HCT116 (cell line): Measurements from ENCODE around the gene FRMD4A. TPM values are rescaled to one million over a fixed set of nuclear protein-coding genes. Genes with fewer than 3 reads are reported as not detected.

Experiments used
- ATAC-seq: fragments of 200-7000 bp; cut with Tn5 transposase; 2 replicates; pipeline ENCODE4 v1.9.1; 2020; ENCODE audit warnings: mild to moderate bottlenecking, moderate library complexity
- BruUV-seq: library from RNA; stranded (reverse); fragments of 400-500 nt; replicated peaks from 2 replicates; lab custom pipeline; 2021; lab: Mats Ljungman, UMichigan
- CTCF ChIA-PET: fragments of 300-600 bp; sonication (Branson Sonifier 250); formaldehyde crosslinking; loops from one replicate; lab custom pipeline; 2021; ENCODE audit warnings: antibody characterized with exemption; lab: Charles Lee
- POLR2A ChIA-PET: fragments of 300-600, 350-600 bp; sonication (Branson Sonifier 250); formaldehyde crosslinking; loops from one replicate; lab custom pipeline; 2021; ENCODE audit warnings: antibody characterized with exemption; lab: Charles Lee
- RAD21 ChIA-PET, 2 experiments: fragments of 300-600 bp; sonication (Branson Sonifier 250); formaldehyde crosslinking; loops; one replicate each; lab custom pipeline; 2023; ENCODE audit warnings: low total read pairs in 2 of 2; ENCODE audit not compliant: uncharacterized antibody in 2 of 2, unreplicated experiment in 2 of 2, low non-redundant PET in 1 of 2; lab: Charles Lee
- DNase-seq: peaks from one replicate; pipeline ENCODE4 v3.0.0-alpha.2; 2010; ENCODE audit warnings: low read depth, low spot score
- H2AFZ ChIP-seq: fragments of 200-600 bp; shearing (Covaris generic), sonication (generic); 2 replicates; pipeline ENCODE4 v1.6.1; 2017; ENCODE audit warnings: low read depth, mixed run types, mixed read lengths, antibody characterized with exemption, low read length; ENCODE audit not compliant: poor library complexity, severe bottlenecking
- H3K27ac ChIP-seq: 2 replicates; pipeline ENCODE4 v1.5.1; 2012; ENCODE audit warnings: low read depth, low read length
- H3K27me3 ChIP-seq: fragments of 200-600 bp; sonication (generic); 2 replicates; pipeline ENCODE4 v1.6.1; 2016; ENCODE audit warnings: mixed run types, low read length, mixed read lengths; ENCODE audit not compliant: insufficient read depth
- H3K36me3 ChIP-seq, 2 experiments: fragments of 200-500 bp in 1 of 2; fragments of 200-600 bp in 1 of 2; sonication (Bioruptor generic) in 1 of 2; sonication (generic) in 1 of 2; 2 replicates each; pipeline versions ENCODE4 v1.5.1 to v1.6.1; 2014 to 2016; ENCODE audit warnings: low read length in 2 of 2, inconsistent platforms in 1 of 2, mixed read lengths in 1 of 2, mixed run types in 1 of 2; ENCODE audit not compliant: insufficient read depth in 2 of 2, control insufficient read depth in 1 of 2
- H3K4me1 ChIP-seq, 2 experiments: fragments of 200-600 bp in 1 of 2; sonication (generic) in 1 of 2; 2 replicates each; pipeline versions ENCODE4 v1.5.1 to v1.6.1; 2012 to 2017; ENCODE audit warnings: low read length in 2 of 2, inconsistent platforms in 1 of 2, mild to moderate bottlenecking in 1 of 2, mixed read lengths in 1 of 2, mixed run types in 1 of 2, moderate library complexity in 1 of 2; ENCODE audit not compliant: insufficient read depth in 2 of 2, control insufficient read depth in 1 of 2
- H3K4me2 ChIP-seq: fragments of 200-600 bp; sonication (generic); 2 replicates; pipeline ENCODE4 v1.6.1; 2017; ENCODE audit warnings: mixed run types, low read length, mixed read lengths
- H3K4me3 ChIP-seq, 2 experiments: fragments of 200-600 bp in 1 of 2; sonication (generic) in 1 of 2; replicated peaks in 1 of 2; 2 replicates each; pipeline ENCODE4 v1.5.1; 2011 to 2016; ENCODE audit warnings: low read length in 2 of 2, control low read depth in 1 of 2, low read depth in 1 of 2, mild to moderate bottlenecking in 1 of 2, mixed read lengths in 1 of 2, mixed run types in 1 of 2
- H3K79me2 ChIP-seq: fragments of 200-600 bp; sonication (generic); 2 replicates; pipeline ENCODE4 v1.6.1; 2017; ENCODE audit warnings: mild to moderate bottlenecking, mixed run types, low read length, moderate library complexity, mixed read lengths; ENCODE audit not compliant: insufficient read depth
- H3K9ac ChIP-seq: fragments of 200-600 bp; sonication (generic); 2 replicates; pipeline ENCODE4 v1.6.1; 2016; ENCODE audit warnings: low read length, mixed read lengths
- H3K9me2 ChIP-seq: fragments of 200-600 bp; sonication (generic), shearing (Covaris generic); 2 replicates; pipeline ENCODE4 v1.6.1; 2017; ENCODE audit warnings: mixed run types, mild to moderate bottlenecking, moderate library complexity; ENCODE audit not compliant: insufficient read depth
- H3K9me3 ChIP-seq, 2 experiments: fragments of 200-500 bp in 1 of 2; fragments of 200-600 bp in 1 of 2; sonication (Bioruptor generic) in 1 of 2; sonication (generic) in 1 of 2; 2 replicates each; pipeline ENCODE4 v1.6.1; 2014 to 2017; ENCODE audit warnings: low read length in 2 of 2, mixed read lengths in 2 of 2, inconsistent platforms in 1 of 2, low read depth in 1 of 2, mild to moderate bottlenecking in 1 of 2, mixed run types in 1 of 2, moderate library complexity in 1 of 2; ENCODE audit not compliant: control insufficient read depth in 1 of 2, insufficient read depth in 1 of 2
- H4K20me1 ChIP-seq: fragments of 200-600 bp; sonication (generic), shearing (Covaris generic); 2 replicates; pipeline ENCODE4 v1.6.1; 2017; ENCODE audit warnings: mixed run types, mild to moderate bottlenecking, moderate library complexity; ENCODE audit not compliant: insufficient read depth
- CBX3 ChIP-seq: IDR thresholded peaks from 2 replicates; pipeline ENCODE4 v1.6.1; 2012; ENCODE audit warnings: low read depth
- CEBPB ChIP-seq: IDR thresholded peaks from 2 replicates; pipeline ENCODE4 v1.6.1; 2012; ENCODE audit warnings: low read depth
- ELF1 ChIP-seq: IDR thresholded peaks from 2 replicates; pipeline ENCODE4 v1.6.1; 2012; ENCODE audit warnings: low read depth, borderline replicate concordance
- EZH2 ChIP-seq: fragments of 200-600 bp; sonication (generic); IDR thresholded peaks from 2 replicates; pipeline ENCODE4 v1.6.1; 2017; ENCODE audit warnings: antibody characterized with exemption, mixed run types
- EZH2phosphoT487 ChIP-seq: fragments of 200-600 bp; IDR thresholded peaks from 2 replicates; pipeline ENCODE4 v1.6.1; 2018; ENCODE audit warnings: antibody characterized with exemption, borderline replicate concordance
- FOSL1 ChIP-seq: IDR thresholded peaks from 2 replicates; pipeline ENCODE4 v1.6.1; 2012; ENCODE audit warnings: low read depth
- JUND ChIP-seq: IDR thresholded peaks from 2 replicates; pipeline ENCODE4 v1.6.1; 2012
- POLR2A ChIP-seq: IDR thresholded peaks from 2 replicates; pipeline ENCODE4 v1.7.0; 2011; ENCODE audit warnings: borderline replicate concordance; ENCODE audit not compliant: insufficient read depth, insufficient read length; ENCODE audit errors: extremely low read depth
- POLR2AphosphoS5 ChIP-seq: IDR thresholded peaks from 2 replicates; pipeline ENCODE4 v1.6.1; 2011; ENCODE audit warnings: mild to moderate bottlenecking, low read depth, low read length, moderate library complexity
- SP1 ChIP-seq: IDR thresholded peaks from 2 replicates; pipeline ENCODE4 v1.6.1; 2012; ENCODE audit warnings: low read depth
- SRF ChIP-seq: IDR thresholded peaks from 2 replicates; pipeline ENCODE4 v1.6.1; 2012; ENCODE audit warnings: low read depth
- ZNF274 ChIP-seq: fragments of 200-500 bp; sonication (Bioruptor generic); IDR thresholded peaks from 2 replicates; pipeline ENCODE4 v1.6.1; 2014; ENCODE audit warnings: mild to moderate bottlenecking, low read depth, low read length, inconsistent platforms
- intact Hi-C: fragments of 100-400 bp; cut with micrococcal nuclease; formaldehyde crosslinking; loops from 2 replicates; pipeline ENCODE4 v1.10.0; 2022
- total RNA-seq: library from RNA; stranded (reverse); gene quantifications from one replicate; pipeline ENCODE4 v1.2.1, GENCODE V29; 2021; ENCODE audit not compliant: unreplicated experiment
- TF ChIP-seq, protein P1 (sequence below): IDR thresholded peaks from 2 replicates; pipeline ENCODE4 v1.6.1; 2012
- TF ChIP-seq, protein P2 (sequence below): IDR thresholded peaks from 2 replicates; pipeline ENCODE4 v1.6.1; 2012; ENCODE audit warnings: low read depth
- TF ChIP-seq, protein P3 (sequence below): IDR thresholded peaks from 2 replicates; pipeline ENCODE4 v1.6.1; 2012
- TF ChIP-seq, protein P4 (sequence below), 3 experiments: fragments of 200-600 bp in 1 of 3; sonication (generic) in 1 of 3; IDR thresholded peaks in 2 of 3; conservative IDR thresholded peaks in 1 of 3; 2 replicates each; pipeline ENCODE4 v1.5.1; 2012 to 2017; ENCODE audit warnings: low read depth in 2 of 3, low read length in 2 of 3, antibody characterized with exemption in 1 of 3, borderline replicate concordance in 1 of 3, control low read depth in 1 of 3, mild to moderate bottlenecking in 1 of 3, mixed read lengths in 1 of 3, mixed run types in 1 of 3, moderate library complexity in 1 of 3; ENCODE audit not compliant: insufficient read depth in 1 of 3

FRMD4A gene
- total RNA-seq, 1 experiment from 2014 or later: 0.20 TPM

DNA sequence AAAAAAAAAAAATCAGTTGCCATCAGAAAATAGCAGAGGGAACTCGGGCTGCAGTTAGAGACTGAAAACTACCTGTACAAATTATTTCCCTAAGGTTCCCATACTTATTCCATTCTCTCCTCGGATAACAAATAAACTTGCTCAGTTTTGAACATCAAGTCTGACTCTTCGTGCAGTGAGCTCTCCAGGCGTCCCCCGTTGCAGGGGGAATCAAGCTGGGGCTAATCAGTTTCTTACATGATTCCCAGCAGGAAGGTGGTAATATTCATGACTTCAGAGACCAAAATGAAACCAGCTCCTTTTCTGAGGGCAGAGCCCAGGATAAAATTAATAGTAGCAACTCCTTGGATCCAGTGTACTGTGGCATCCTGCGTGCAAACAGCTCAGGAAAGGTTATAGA, 135.3 kb downstream of the FRMD4A start:
- H3K36me3 ChIP-seq: no peaks in the 10 kb centered on the region
- H3K27me3 ChIP-seq: peaks cover 67% of the 10 kb centered on the region
- TF ChIP-seq CBX3 (no peak), JUND (no peak), EZH2phosphoT487 (no peak), FOSL1 (no peak), ZNF274 (no peak), CEBPB (no peak), POLR2AphosphoS5 (no peak), SP1 (no peak), EZH2 (no peak), SRF (no peak), ELF1 (no peak), POLR2A (no peak)
- TF ChIP-seq, protein P1, sequence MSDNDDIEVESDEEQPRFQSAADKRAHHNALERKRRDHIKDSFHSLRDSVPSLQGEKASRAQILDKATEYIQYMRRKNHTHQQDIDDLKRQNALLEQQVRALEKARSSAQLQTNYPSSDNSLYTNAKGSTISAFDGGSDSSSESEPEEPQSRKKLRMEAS: no peak
- TF ChIP-seq, protein P2, sequence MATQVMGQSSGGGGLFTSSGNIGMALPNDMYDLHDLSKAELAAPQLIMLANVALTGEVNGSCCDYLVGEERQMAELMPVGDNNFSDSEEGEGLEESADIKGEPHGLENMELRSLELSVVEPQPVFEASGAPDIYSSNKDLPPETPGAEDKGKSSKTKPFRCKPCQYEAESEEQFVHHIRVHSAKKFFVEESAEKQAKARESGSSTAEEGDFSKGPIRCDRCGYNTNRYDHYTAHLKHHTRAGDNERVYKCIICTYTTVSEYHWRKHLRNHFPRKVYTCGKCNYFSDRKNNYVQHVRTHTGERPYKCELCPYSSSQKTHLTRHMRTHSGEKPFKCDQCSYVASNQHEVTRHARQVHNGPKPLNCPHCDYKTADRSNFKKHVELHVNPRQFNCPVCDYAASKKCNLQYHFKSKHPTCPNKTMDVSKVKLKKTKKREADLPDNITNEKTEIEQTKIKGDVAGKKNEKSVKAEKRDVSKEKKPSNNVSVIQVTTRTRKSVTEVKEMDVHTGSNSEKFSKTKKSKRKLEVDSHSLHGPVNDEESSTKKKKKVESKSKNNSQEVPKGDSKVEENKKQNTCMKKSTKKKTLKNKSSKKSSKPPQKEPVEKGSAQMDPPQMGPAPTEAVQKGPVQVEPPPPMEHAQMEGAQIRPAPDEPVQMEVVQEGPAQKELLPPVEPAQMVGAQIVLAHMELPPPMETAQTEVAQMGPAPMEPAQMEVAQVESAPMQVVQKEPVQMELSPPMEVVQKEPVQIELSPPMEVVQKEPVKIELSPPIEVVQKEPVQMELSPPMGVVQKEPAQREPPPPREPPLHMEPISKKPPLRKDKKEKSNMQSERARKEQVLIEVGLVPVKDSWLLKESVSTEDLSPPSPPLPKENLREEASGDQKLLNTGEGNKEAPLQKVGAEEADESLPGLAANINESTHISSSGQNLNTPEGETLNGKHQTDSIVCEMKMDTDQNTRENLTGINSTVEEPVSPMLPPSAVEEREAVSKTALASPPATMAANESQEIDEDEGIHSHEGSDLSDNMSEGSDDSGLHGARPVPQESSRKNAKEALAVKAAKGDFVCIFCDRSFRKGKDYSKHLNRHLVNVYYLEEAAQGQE: no peak
- TF ChIP-seq, protein P3, sequence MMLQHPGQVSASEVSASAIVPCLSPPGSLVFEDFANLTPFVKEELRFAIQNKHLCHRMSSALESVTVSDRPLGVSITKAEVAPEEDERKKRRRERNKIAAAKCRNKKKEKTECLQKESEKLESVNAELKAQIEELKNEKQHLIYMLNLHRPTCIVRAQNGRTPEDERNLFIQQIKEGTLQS: no peak
- TF ChIP-seq, protein P4, sequence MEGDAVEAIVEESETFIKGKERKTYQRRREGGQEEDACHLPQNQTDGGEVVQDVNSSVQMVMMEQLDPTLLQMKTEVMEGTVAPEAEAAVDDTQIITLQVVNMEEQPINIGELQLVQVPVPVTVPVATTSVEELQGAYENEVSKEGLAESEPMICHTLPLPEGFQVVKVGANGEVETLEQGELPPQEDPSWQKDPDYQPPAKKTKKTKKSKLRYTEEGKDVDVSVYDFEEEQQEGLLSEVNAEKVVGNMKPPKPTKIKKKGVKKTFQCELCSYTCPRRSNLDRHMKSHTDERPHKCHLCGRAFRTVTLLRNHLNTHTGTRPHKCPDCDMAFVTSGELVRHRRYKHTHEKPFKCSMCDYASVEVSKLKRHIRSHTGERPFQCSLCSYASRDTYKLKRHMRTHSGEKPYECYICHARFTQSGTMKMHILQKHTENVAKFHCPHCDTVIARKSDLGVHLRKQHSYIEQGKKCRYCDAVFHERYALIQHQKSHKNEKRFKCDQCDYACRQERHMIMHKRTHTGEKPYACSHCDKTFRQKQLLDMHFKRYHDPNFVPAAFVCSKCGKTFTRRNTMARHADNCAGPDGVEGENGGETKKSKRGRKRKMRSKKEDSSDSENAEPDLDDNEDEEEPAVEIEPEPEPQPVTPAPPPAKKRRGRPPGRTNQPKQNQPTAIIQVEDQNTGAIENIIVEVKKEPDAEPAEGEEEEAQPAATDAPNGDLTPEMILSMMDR (IDR thresholded peaks at IDR 0.05 in 2 of 3, conservative IDR thresholded peaks at IDR 0.05 in 1 of 3; ENCODE audit: borderline replicate concordance in 1 of 3, insufficient read depth in 1 of 3, low read depth in 2 of 3, low read length in 2 of 3): no peak
- ATAC-seq (no peak), DNase-seq (no peak)
- intact Hi-C loops: no loop called here
- H3K27ac ChIP-seq: no peak overlapping the region
- POLR2A ChIA-PET: interaction anchor here (1.7 kb wide), 1 partner anchor 10 kb away, joined by 8 read pairs; no protein-coding TSS in a partner anchor
- H3K4me3 ChIP-seq: no peak overlapping the region
- no TSS peak for BruUV-seq
- no peaks in the 10 kb centered on the region for H3K79me2 ChIP-seq
- H2AFZ ChIP-seq: no peak overlapping the region
- no peaks in the 10 kb centered on the region for H3K9me2 ChIP-seq
- H3K4me2 ChIP-seq: no peak overlapping the region
- RAD21 ChIA-PET: no interaction called here
- H3K9me3 ChIP-seq: no peaks in the 10 kb centered on the region
- no peaks in the 10 kb centered on the region for H3K4me1 ChIP-seq
- CTCF ChIA-PET: interaction anchor here (0.6 to 4.4 kb wide), 8 partner anchors 8 to 407 kb away, joined by 3 to 48 read pairs (median 3); no protein-coding TSS in a partner anchor
- H4K20me1 ChIP-seq: no peaks in the 10 kb centered on the region
- H3K9ac ChIP-seq: no peak overlapping the region
